HCT116 (cell line): ENCODE data around the gene CKAP2L. TPM values are rescaled to one million over a fixed set of nuclear protein-coding genes. Genes with fewer than 3 reads are reported as not detected.

ENCODE experiments used
- ATAC-seq: fragments of 200-7000 bp; cut with Tn5 transposase; 2 replicates; pipeline ENCODE4 v1.9.1; 2020; ENCODE audit warnings: mild to moderate bottlenecking, moderate library complexity
- BruUV-seq: library from RNA; stranded (reverse); fragments of 400-500 nt; replicated peaks from 2 replicates; lab custom pipeline; 2021; lab: Mats Ljungman, UMichigan
- CTCF ChIA-PET: fragments of 300-600 bp; sonication (Branson Sonifier 250); formaldehyde crosslinking; loops from one replicate; lab custom pipeline; 2021; ENCODE audit warnings: antibody characterized with exemption; lab: Charles Lee
- POLR2A ChIA-PET: fragments of 300-600, 350-600 bp; sonication (Branson Sonifier 250); formaldehyde crosslinking; loops from one replicate; lab custom pipeline; 2021; ENCODE audit warnings: antibody characterized with exemption; lab: Charles Lee
- RAD21 ChIA-PET, 2 experiments: fragments of 300-600 bp; sonication (Branson Sonifier 250); formaldehyde crosslinking; loops; one replicate each; lab custom pipeline; 2023; ENCODE audit warnings: low total read pairs in 2 of 2; ENCODE audit not compliant: uncharacterized antibody in 2 of 2, unreplicated experiment in 2 of 2, low non-redundant PET in 1 of 2; lab: Charles Lee
- DNase-seq: peaks from one replicate; pipeline ENCODE4 v3.0.0-alpha.2; 2010; ENCODE audit warnings: low read depth, low spot score
- H2AFZ ChIP-seq: fragments of 200-600 bp; shearing (Covaris generic), sonication (generic); 2 replicates; pipeline ENCODE4 v1.6.1; 2017; ENCODE audit warnings: low read depth, mixed run types, mixed read lengths, antibody characterized with exemption, low read length; ENCODE audit not compliant: poor library complexity, severe bottlenecking
- H3K27ac ChIP-seq: 2 replicates; pipeline ENCODE4 v1.5.1; 2012; ENCODE audit warnings: low read depth, low read length
- H3K27me3 ChIP-seq: fragments of 200-600 bp; sonication (generic); 2 replicates; pipeline ENCODE4 v1.6.1; 2016; ENCODE audit warnings: mixed run types, low read length, mixed read lengths; ENCODE audit not compliant: insufficient read depth
- H3K36me3 ChIP-seq, 2 experiments: fragments of 200-500 bp in 1 of 2; fragments of 200-600 bp in 1 of 2; sonication (Bioruptor generic) in 1 of 2; sonication (generic) in 1 of 2; 2 replicates each; pipeline versions ENCODE4 v1.5.1 to v1.6.1; 2014 to 2016; ENCODE audit warnings: low read length in 2 of 2, inconsistent platforms in 1 of 2, mixed read lengths in 1 of 2, mixed run types in 1 of 2; ENCODE audit not compliant: insufficient read depth in 2 of 2, control insufficient read depth in 1 of 2
- H3K4me1 ChIP-seq, 2 experiments: fragments of 200-600 bp in 1 of 2; sonication (generic) in 1 of 2; 2 replicates each; pipeline versions ENCODE4 v1.5.1 to v1.6.1; 2012 to 2017; ENCODE audit warnings: low read length in 2 of 2, inconsistent platforms in 1 of 2, mild to moderate bottlenecking in 1 of 2, mixed read lengths in 1 of 2, mixed run types in 1 of 2, moderate library complexity in 1 of 2; ENCODE audit not compliant: insufficient read depth in 2 of 2, control insufficient read depth in 1 of 2
- H3K4me2 ChIP-seq: fragments of 200-600 bp; sonication (generic); 2 replicates; pipeline ENCODE4 v1.6.1; 2017; ENCODE audit warnings: mixed run types, low read length, mixed read lengths
- H3K4me3 ChIP-seq, 2 experiments: fragments of 200-600 bp in 1 of 2; sonication (generic) in 1 of 2; replicated peaks in 1 of 2; 2 replicates each; pipeline ENCODE4 v1.5.1; 2011 to 2016; ENCODE audit warnings: low read length in 2 of 2, control low read depth in 1 of 2, low read depth in 1 of 2, mild to moderate bottlenecking in 1 of 2, mixed read lengths in 1 of 2, mixed run types in 1 of 2
- H3K79me2 ChIP-seq: fragments of 200-600 bp; sonication (generic); 2 replicates; pipeline ENCODE4 v1.6.1; 2017; ENCODE audit warnings: mild to moderate bottlenecking, mixed run types, low read length, moderate library complexity, mixed read lengths; ENCODE audit not compliant: insufficient read depth
- H3K9ac ChIP-seq: fragments of 200-600 bp; sonication (generic); 2 replicates; pipeline ENCODE4 v1.6.1; 2016; ENCODE audit warnings: low read length, mixed read lengths
- H3K9me2 ChIP-seq: fragments of 200-600 bp; sonication (generic), shearing (Covaris generic); 2 replicates; pipeline ENCODE4 v1.6.1; 2017; ENCODE audit warnings: mixed run types, mild to moderate bottlenecking, moderate library complexity; ENCODE audit not compliant: insufficient read depth
- H3K9me3 ChIP-seq, 2 experiments: fragments of 200-500 bp in 1 of 2; fragments of 200-600 bp in 1 of 2; sonication (Bioruptor generic) in 1 of 2; sonication (generic) in 1 of 2; 2 replicates each; pipeline ENCODE4 v1.6.1; 2014 to 2017; ENCODE audit warnings: low read length in 2 of 2, mixed read lengths in 2 of 2, inconsistent platforms in 1 of 2, low read depth in 1 of 2, mild to moderate bottlenecking in 1 of 2, mixed run types in 1 of 2, moderate library complexity in 1 of 2; ENCODE audit not compliant: control insufficient read depth in 1 of 2, insufficient read depth in 1 of 2
- H4K20me1 ChIP-seq: fragments of 200-600 bp; sonication (generic), shearing (Covaris generic); 2 replicates; pipeline ENCODE4 v1.6.1; 2017; ENCODE audit warnings: mixed run types, mild to moderate bottlenecking, moderate library complexity; ENCODE audit not compliant: insufficient read depth
- CTCF ChIP-seq, 3 experiments: fragments of 200-600 bp in 1 of 3; sonication (generic) in 1 of 3; IDR thresholded peaks in 2 of 3; conservative IDR thresholded peaks in 1 of 3; 2 replicates each; pipeline ENCODE4 v1.5.1; 2012 to 2017; ENCODE audit warnings: low read depth in 2 of 3, low read length in 2 of 3, antibody characterized with exemption in 1 of 3, borderline replicate concordance in 1 of 3, control low read depth in 1 of 3, mild to moderate bottlenecking in 1 of 3, mixed read lengths in 1 of 3, mixed run types in 1 of 3, moderate library complexity in 1 of 3; ENCODE audit not compliant: insufficient read depth in 1 of 3
- EZH2 ChIP-seq: fragments of 200-600 bp; sonication (generic); IDR thresholded peaks from 2 replicates; pipeline ENCODE4 v1.6.1; 2017; ENCODE audit warnings: antibody characterized with exemption, mixed run types
- JUND ChIP-seq: IDR thresholded peaks from 2 replicates; pipeline ENCODE4 v1.6.1; 2012
- POLR2A ChIP-seq: IDR thresholded peaks from 2 replicates; pipeline ENCODE4 v1.7.0; 2011; ENCODE audit warnings: borderline replicate concordance; ENCODE audit not compliant: insufficient read depth, insufficient read length; ENCODE audit errors: extremely low read depth
- POLR2AphosphoS5 ChIP-seq: IDR thresholded peaks from 2 replicates; pipeline ENCODE4 v1.6.1; 2011; ENCODE audit warnings: mild to moderate bottlenecking, low read depth, low read length, moderate library complexity
- REST ChIP-seq: IDR thresholded peaks from 2 replicates; pipeline ENCODE4 v1.6.1; 2012; ENCODE audit warnings: low read depth
- SIN3A ChIP-seq: IDR thresholded peaks from 2 replicates; pipeline ENCODE4 v1.6.1; 2012; ENCODE audit warnings: low read depth
- TCF7L2 ChIP-seq: IDR thresholded peaks from 2 replicates; pipeline ENCODE4 v1.7.0; 2011; ENCODE audit warnings: borderline replicate concordance, inconsistent platforms; ENCODE audit not compliant: insufficient read depth, insufficient read length; ENCODE audit errors: extremely low read depth
- intact Hi-C: fragments of 100-400 bp; cut with micrococcal nuclease; formaldehyde crosslinking; loops from 2 replicates; pipeline ENCODE4 v1.10.0; 2022
- total RNA-seq: library from RNA; stranded (reverse); gene quantifications from one replicate; pipeline ENCODE4 v1.2.1, GENCODE V29; 2021; ENCODE audit not compliant: unreplicated experiment

The CKAP2L gene
- total RNA-seq, 1 experiment from 2014 or later = 27.5 TPM

GRCh38 chr2:112807233-112807807, 42.9 kb upstream of the CKAP2L start:
- TF ChIP-seq JUND (no peak), SIN3A (no peak), CTCF (IDR thresholded peaks at IDR 0.05 in 2 of 3, conservative IDR thresholded peaks at IDR 0.05 in 1 of 3; ENCODE audit: borderline replicate concordance in 1 of 3, insufficient read depth in 1 of 3, low read depth in 2 of 3, low read length in 2 of 3) (peak in 1 of 3 experiments; percentile 15; a peak in 1 of 6 replicates), POLR2A (no peak)
- Histone ChIP-seq H3K27me3 (no peaks in the 10 kb centered on the region), H3K4me3 (no peak overlapping the region), H3K79me2 (no peaks in the 10 kb centered on the region), H3K36me3 (no peaks in the 10 kb centered on the region), H3K4me2 (no peak overlapping the region), H4K20me1 (no peaks in the 10 kb centered on the region), H3K27ac (no peak overlapping the region), H3K9ac (no peak overlapping the region), H3K4me1 (peaks cover 0 to 8% of the 10 kb centered on the region in 2 experiments; a peak in 2 of 4 replicates), H3K9me2 (no peaks in the 10 kb centered on the region), H2AFZ (no peak overlapping the region), H3K9me3 (0 out of 4 replicates have a peak, but pooled peaks cover 0 to 4% of the 10 kb centered on the region in 2 experiments)
- intact Hi-C loops = no loop called here
- CTCF ChIA-PET = no interaction called here
- no TSS peak for BruUV-seq
- RAD21 ChIA-PET = no interaction called here
- ATAC-seq (no peak), DNase-seq (no peak)
- POLR2A ChIA-PET = interaction anchor here (0.6 kb wide), 1 partner anchor 11 kb away, joined by 3 read pairs; no protein-coding TSS in a partner anchor

GRCh38 chr2:112805542-112805941, 41.1 kb upstream of the CKAP2L start:
- DNase-seq = no peak
- Histone ChIP-seq H3K4me2 (no peak overlapping the region), H3K4me3 (no peak overlapping the region)

More at GRCh38 chr2:112805542-112805941, 41.1 kb upstream of the CKAP2L start:
- H3K9me3 ChIP-seq = 0 out of 4 replicates have a peak, but pooled peaks cover 0 to 4% of the 10 kb centered on the region in 2 experiments
- CTCF ChIA-PET = no interaction called here
- RAD21 ChIA-PET = no interaction called here
- no peak overlapping the region for H3K9ac ChIP-seq
- H3K36me3 ChIP-seq = no peaks in the 10 kb centered on the region
- BruUV-seq = no TSS peak
- no peaks in the 10 kb centered on the region for H3K9me2 ChIP-seq
- intact Hi-C loops = no loop called here
- POLR2A ChIA-PET = no interaction called here
- no peaks in the 10 kb centered on the region for H3K79me2 ChIP-seq
- no peak overlapping the region for H2AFZ ChIP-seq
- no peak for ATAC-seq
- no peaks in the 10 kb centered on the region for H4K20me1 ChIP-seq
- H3K27me3 ChIP-seq = no peaks in the 10 kb centered on the region
- no peak overlapping the region for H3K27ac ChIP-seq
- no peak for TF ChIP-seq POLR2AphosphoS5
- TF ChIP-seq EZH2 = no peak
- TF ChIP-seq REST = no peak
- no peak for TF ChIP-seq TCF7L2
- TF ChIP-seq CTCF (IDR thresholded peaks at IDR 0.05 in 2 of 3, conservative IDR thresholded peaks at IDR 0.05 in 1 of 3; ENCODE audit: borderline replicate concordance in 1 of 3, insufficient read depth in 1 of 3, low read depth in 2 of 3, low read length in 2 of 3) = no peak
- H3K4me1 ChIP-seq = no peaks in the 10 kb centered on the region
